HepG2 (cell line): ENCODE results near the gene MISP3. TPM values are rescaled to one million over a fixed set of nuclear protein-coding genes. Genes with fewer than 3 reads are reported as not detected.

Experiments
- GPN1 ChIP-seq: sonication (generic); formaldehyde crosslinking; IDR thresholded peaks from 2 replicates; pipeline ENCODE4 v1.5.1; 2020; ENCODE audit warnings: missing genetic modification reagents, borderline replicate concordance
- HNRNPL ChIP-seq: fragments of 200-400 bp; formaldehyde crosslinking; IDR thresholded peaks from 2 replicates; pipeline ENCODE4 v1.6.1; 2017; ENCODE audit warnings: mild to moderate bottlenecking, low read depth, low read length
- PATZ1 ChIP-seq: sonication (generic); formaldehyde crosslinking; IDR thresholded peaks from 2 replicates; pipeline ENCODE4 v1.4.0; 2020; ENCODE audit warnings: missing genetic modification reagents
- RBM39 ChIP-seq: fragments of 200-400 bp; formaldehyde crosslinking; IDR thresholded peaks from one replicate; pipeline ENCODE4 v1.6.1; 2018; ENCODE audit warnings: antibody characterized with exemption, mild to moderate bottlenecking, low read depth, low read length; ENCODE audit not compliant: poor library complexity, severe bottlenecking
- SP4 ChIP-seq: sonication (generic); formaldehyde crosslinking; IDR thresholded peaks from 2 replicates; pipeline ENCODE4 v1.8.1; 2023; ENCODE audit warnings: mild to moderate bottlenecking, missing genetic modification reagents
- SRSF1 ChIP-seq: fragments of 200-400 bp; formaldehyde crosslinking; optimal IDR thresholded peaks from 2 replicates; pipeline ENCODE3; 2017; ENCODE audit warnings: mild to moderate bottlenecking, low read depth, low read length, moderate library complexity
- ZFX ChIP-seq: sonication (generic); formaldehyde crosslinking; IDR thresholded peaks from 2 replicates; pipeline ENCODE4 v1.4.0; 2020; ENCODE audit warnings: mild to moderate bottlenecking, low read depth, missing genetic modification reagents, moderate library complexity
- ZKSCAN8 ChIP-seq: IDR thresholded peaks from 2 replicates; pipeline ENCODE4 v1.6.1; 2016; ENCODE audit warnings: borderline replicate concordance, missing genetic modification reagents, missing compliant biosample characterization
- ZNF280D ChIP-seq: sonication (generic); formaldehyde crosslinking; IDR thresholded peaks from 2 replicates; pipeline ENCODE4 v1.5.1; 2020; ENCODE audit warnings: mild to moderate bottlenecking, missing genetic modification reagents
- ZNF3 ChIP-seq: IDR thresholded peaks from 2 replicates; pipeline ENCODE4 v1.7.0; 2017; ENCODE audit warnings: inconsistent platforms
- ZNF33B ChIP-seq: sonication (generic); formaldehyde crosslinking; IDR thresholded peaks from 2 replicates; pipeline ENCODE4 v1.5.1; 2020; ENCODE audit warnings: mild to moderate bottlenecking, missing genetic modification reagents
- ZSCAN21 ChIP-seq: sonication (generic); formaldehyde crosslinking; IDR thresholded peaks from 2 replicates; pipeline ENCODE4 v1.8.0; 2022; ENCODE audit warnings: mild to moderate bottlenecking, missing genetic modification reagents, moderate library complexity, borderline replicate concordance
- polyA plus RNA-seq, 8 experiments: library from polyadenylated mRNA; depleted of rRNA in 3 of 8; stranded (reverse) in 7 of 8; unstranded in 1 of 8; fragments of >200 nt; fragmentation: Illumina TruSeq in 4 of 8; extraction: Trizol in 4 of 8; gene quantifications; 2 replicates each; pipeline versions ENCODE4 v1.2.1 to v1.2.3, GENCODE V29; 2011 to 2016; ENCODE audit warnings: low read depth in 4 of 8, missing spikeins in 1 of 8, mixed read lengths in 1 of 8; ENCODE audit not compliant: insufficient read depth in 1 of 8
- total RNA-seq, 5 experiments: library from RNA; depleted of rRNA; stranded (reverse); fragments of >200 nt; fragmentation: Illumina TruSeq; extraction: Trizol; gene quantifications; 2 replicates each; pipeline ENCODE4 v1.2.3, GENCODE V29; 2016; ENCODE audit warnings: low read depth in 1 of 5
- TF ChIP-seq, protein P1 (sequence below): sonication (generic); formaldehyde crosslinking; IDR thresholded peaks from 2 replicates; pipeline ENCODE4 v1.5.0; 2020; ENCODE audit warnings: mild to moderate bottlenecking, missing genetic modification reagents, borderline replicate concordance
- TF ChIP-seq, protein P2 (sequence below): sonication (generic); formaldehyde crosslinking; conservative IDR thresholded peaks from 2 replicates; pipeline ENCODE4 v1.4.0; 2020; ENCODE audit warnings: mild to moderate bottlenecking, missing genetic modification reagents, moderate library complexity

Gene MISP3
- total and polyA plus RNA-seq, 2 of the 13 experiments (the other 11 are each of a cell fraction or from before 2014, with no cell fraction given): 2.5 to 5.4 TPM

DNA sequence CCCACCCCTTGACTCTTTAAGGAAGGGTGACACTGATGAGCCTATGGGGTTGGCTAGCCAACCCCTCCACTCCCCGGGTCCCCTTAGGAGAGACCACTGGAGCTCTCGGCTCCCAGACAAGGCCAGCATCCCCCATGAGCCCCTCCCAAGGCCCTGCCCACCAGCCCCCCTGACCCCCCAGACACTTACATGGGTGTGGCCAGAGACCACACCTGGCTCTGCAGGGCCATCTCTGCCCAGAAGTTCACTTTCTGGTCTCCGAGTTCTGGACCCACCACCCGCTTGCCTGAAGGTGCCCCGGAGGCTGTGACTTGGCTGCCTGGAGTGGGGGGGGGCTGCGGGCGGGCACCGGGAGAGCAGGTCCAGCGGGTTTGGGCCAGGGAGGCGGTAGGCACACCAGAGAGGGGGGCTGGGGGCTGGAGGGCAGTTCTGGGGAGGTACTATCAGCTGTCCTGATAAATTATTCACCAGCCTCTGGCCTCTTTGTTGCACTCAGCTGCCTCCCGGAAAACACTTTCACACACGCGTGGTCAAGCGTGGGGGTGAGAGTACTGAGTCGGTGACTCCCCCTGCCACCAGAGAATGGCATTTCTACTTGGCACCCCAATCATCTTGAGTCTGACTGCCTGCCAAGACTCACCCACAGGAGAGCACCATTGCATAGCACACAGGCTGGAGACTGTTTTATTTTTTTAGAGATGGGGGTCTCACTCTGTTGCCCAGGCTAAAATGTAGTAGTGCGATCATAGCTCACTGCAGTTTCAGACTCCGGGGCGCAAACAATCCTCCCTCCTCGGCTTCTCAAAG lies 10.6 kb upstream of the MISP3 start, which contains the start of gene PALM3 (continued):
- no peak for TF ChIP-seq ZNF33B (CRISPR knock-in tag)
- TF ChIP-seq PATZ1 (CRISPR knock-in tag): peak; percentile 0
- TF ChIP-seq GPN1: no peak
- TF ChIP-seq ZSCAN21 (CRISPR knock-in tag): 0 out of 2 replicates have a peak, but pooled peaks have one; percentile 13
- TF ChIP-seq, protein P1, sequence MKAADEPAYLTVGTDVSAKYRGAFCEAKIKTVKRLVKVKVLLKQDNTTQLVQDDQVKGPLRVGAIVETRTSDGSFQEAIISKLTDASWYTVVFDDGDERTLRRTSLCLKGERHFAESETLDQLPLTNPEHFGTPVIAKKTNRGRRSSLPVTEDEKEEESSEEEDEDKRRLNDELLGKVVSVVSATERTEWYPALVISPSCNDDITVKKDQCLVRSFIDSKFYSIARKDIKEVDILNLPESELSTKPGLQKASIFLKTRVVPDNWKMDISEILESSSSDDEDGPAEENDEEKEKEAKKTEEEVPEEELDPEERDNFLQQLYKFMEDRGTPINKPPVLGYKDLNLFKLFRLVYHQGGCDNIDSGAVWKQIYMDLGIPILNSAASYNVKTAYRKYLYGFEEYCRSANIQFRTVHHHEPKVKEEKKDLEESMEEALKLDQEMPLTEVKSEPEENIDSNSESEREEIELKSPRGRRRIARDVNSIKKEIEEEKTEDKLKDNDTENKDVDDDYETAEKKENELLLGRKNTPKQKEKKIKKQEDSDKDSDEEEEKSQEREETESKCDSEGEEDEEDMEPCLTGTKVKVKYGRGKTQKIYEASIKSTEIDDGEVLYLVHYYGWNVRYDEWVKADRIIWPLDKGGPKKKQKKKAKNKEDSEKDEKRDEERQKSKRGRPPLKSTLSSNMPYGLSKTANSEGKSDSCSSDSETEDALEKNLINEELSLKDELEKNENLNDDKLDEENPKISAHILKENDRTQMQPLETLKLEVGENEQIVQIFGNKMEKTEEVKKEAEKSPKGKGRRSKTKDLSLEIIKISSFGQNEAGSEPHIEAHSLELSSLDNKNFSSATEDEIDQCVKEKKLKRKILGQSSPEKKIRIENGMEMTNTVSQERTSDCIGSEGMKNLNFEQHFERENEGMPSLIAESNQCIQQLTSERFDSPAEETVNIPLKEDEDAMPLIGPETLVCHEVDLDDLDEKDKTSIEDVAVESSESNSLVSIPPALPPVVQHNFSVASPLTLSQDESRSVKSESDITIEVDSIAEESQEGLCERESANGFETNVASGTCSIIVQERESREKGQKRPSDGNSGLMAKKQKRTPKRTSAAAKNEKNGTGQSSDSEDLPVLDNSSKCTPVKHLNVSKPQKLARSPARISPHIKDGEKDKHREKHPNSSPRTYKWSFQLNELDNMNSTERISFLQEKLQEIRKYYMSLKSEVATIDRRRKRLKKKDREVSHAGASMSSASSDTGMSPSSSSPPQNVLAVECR (CRISPR knock-in tag): 0 out of 2 replicates have a peak, but pooled peaks have one; percentile 4
- TF ChIP-seq SP4 (CRISPR knock-in tag): 0 out of 2 replicates have a peak, but pooled peaks have one; percentile 35
- TF ChIP-seq ZFX (CRISPR knock-in tag): peak; percentile 13
- TF ChIP-seq SRSF1: peak; percentile 59
- TF ChIP-seq ZKSCAN8 (CRISPR knock-in tag): no peak
- peak; percentile 69; the same call in 1 of the 2 replicates for TF ChIP-seq HNRNPL
- TF ChIP-seq, protein P2, sequence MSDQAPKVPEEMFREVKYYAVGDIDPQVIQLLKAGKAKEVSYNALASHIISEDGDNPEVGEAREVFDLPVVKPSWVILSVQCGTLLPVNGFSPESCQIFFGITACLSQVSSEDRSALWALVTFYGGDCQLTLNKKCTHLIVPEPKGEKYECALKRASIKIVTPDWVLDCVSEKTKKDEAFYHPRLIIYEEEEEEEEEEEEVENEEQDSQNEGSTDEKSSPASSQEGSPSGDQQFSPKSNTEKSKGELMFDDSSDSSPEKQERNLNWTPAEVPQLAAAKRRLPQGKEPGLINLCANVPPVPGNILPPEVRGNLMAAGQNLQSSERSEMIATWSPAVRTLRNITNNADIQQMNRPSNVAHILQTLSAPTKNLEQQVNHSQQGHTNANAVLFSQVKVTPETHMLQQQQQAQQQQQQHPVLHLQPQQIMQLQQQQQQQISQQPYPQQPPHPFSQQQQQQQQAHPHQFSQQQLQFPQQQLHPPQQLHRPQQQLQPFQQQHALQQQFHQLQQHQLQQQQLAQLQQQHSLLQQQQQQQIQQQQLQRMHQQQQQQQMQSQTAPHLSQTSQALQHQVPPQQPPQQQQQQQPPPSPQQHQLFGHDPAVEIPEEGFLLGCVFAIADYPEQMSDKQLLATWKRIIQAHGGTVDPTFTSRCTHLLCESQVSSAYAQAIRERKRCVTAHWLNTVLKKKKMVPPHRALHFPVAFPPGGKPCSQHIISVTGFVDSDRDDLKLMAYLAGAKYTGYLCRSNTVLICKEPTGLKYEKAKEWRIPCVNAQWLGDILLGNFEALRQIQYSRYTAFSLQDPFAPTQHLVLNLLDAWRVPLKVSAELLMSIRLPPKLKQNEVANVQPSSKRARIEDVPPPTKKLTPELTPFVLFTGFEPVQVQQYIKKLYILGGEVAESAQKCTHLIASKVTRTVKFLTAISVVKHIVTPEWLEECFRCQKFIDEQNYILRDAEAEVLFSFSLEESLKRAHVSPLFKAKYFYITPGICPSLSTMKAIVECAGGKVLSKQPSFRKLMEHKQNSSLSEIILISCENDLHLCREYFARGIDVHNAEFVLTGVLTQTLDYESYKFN: peak; percentile 64
- peak; percentile 70 for TF ChIP-seq RBM39
- TF ChIP-seq ZNF280D (CRISPR knock-in tag): 0 out of 2 replicates have a peak, but pooled peaks have one; percentile 28
- 0 out of 2 replicates have a peak, but pooled peaks have one; percentile 43 for TF ChIP-seq ZNF3 (CRISPR knock-in tag)
